HepG2 (cell line): Measurements from ENCODE around the gene ABHD10. TPM values are rescaled to one million over a fixed set of nuclear protein-coding genes. Genes with fewer than 3 reads are reported as not detected.

Source experiments
- ATAC-seq: fragments of 200-7000 bp; cut with Tn5 transposase; 3 replicates; pipeline ENCODE4 v1.9.1; 2020; ENCODE audit warnings: mild to moderate bottlenecking, moderate library complexity
- BruUV-seq: library from RNA; stranded (reverse); fragments of 400-500 nt; replicated peaks from 2 replicates; lab custom pipeline; 2021; lab: Mats Ljungman, UMichigan
- CTCF ChIA-PET: fragments of 300-600 bp; formaldehyde crosslinking; extraction: SDS; loops from one replicate; lab custom pipeline; 2021; ENCODE audit warnings: low total read pairs, inconsistent platforms, low intra/inter-chr PET ratio; lab: Yijun Ruan, JAX
- POLR2A ChIA-PET: fragments of 350-600 bp; sonication (Branson Sonifier 250); formaldehyde crosslinking; loops from one replicate; lab custom pipeline; 2020; ENCODE audit warnings: antibody characterized with exemption, inconsistent platforms; lab: Yijun Ruan, JAX
- DNase-seq: peaks from one replicate; pipeline ENCODE4 v3.0.0-alpha.2; 2015; ENCODE audit warnings: low spot score
- FAIRE-seq: peaks from 3 replicates; lab custom pipeline; 2011; peaks lifted over from hg19 to GRCh38; lab: Jason Lieb, UNC
- H2AFZ ChIP-seq: one replicate; pipeline ENCODE4 v1.6.1; 2011; ENCODE audit warnings: low read length, inconsistent platforms
- H3K27ac ChIP-seq: fragments of 300-600 bp; 3 replicates; pipeline ENCODE4 v1.8.0; 2011; ENCODE audit warnings: mixed run types, mild to moderate bottlenecking, mixed read lengths, low read length, inconsistent platforms; ENCODE audit not compliant: insufficient read depth; ENCODE audit errors: extremely low read length
- H3K27me3 ChIP-seq, 2 experiments: fragments of 200-600 bp in 1 of 2; 2 replicates in 1 of 2; 3 replicates in 1 of 2; pipeline versions ENCODE4 v1.6.0 to v1.8.0; 2011; ENCODE audit warnings: low read length in 2 of 2, mild to moderate bottlenecking in 2 of 2, moderate library complexity in 2 of 2, inconsistent platforms in 1 of 2; ENCODE audit not compliant: insufficient read depth in 2 of 2, control insufficient read depth in 1 of 2
- H3K36me3 ChIP-seq, 2 experiments: fragments of 200-600 bp in 1 of 2; replicated peaks in 1 of 2; 2 replicates in 1 of 2; 3 replicates in 1 of 2; pipeline versions ENCODE4 v1.5.1 to v1.8.0; 2011; ENCODE audit warnings: low read length in 2 of 2, inconsistent platforms in 1 of 2; ENCODE audit not compliant: insufficient read depth in 2 of 2, control insufficient read depth in 1 of 2
- H3K4me1 ChIP-seq: 2 replicates; pipeline ENCODE4 v1.5.1; 2012; ENCODE audit warnings: low read length, inconsistent platforms; ENCODE audit not compliant: insufficient read depth
- H3K4me2 ChIP-seq: 2 replicates; pipeline ENCODE4 v1.6.0; 2011; ENCODE audit warnings: low read depth, low read length, inconsistent platforms
- H3K4me3 ChIP-seq, 3 experiments: fragments of 200-600 bp in 1 of 3; sonication (generic), shearing (Covaris generic) in 1 of 3; replicated peaks in 1 of 3; 2 replicates each; pipeline ENCODE4 v1.5.1; 2011 to 2016; ENCODE audit warnings: low read length in 3 of 3, inconsistent platforms in 2 of 3, low read depth in 2 of 3, mild to moderate bottlenecking in 2 of 3, control low read depth in 1 of 3, mixed read lengths in 1 of 3; ENCODE audit not compliant: insufficient read depth in 1 of 3
- H3K79me2 ChIP-seq: one replicate; pipeline ENCODE4 v1.6.1; 2011; ENCODE audit warnings: low read length, inconsistent platforms; ENCODE audit not compliant: insufficient read depth
- H3K9ac ChIP-seq: 2 replicates; pipeline ENCODE4 v1.6.0; 2011; ENCODE audit warnings: mild to moderate bottlenecking, low read depth, low read length, inconsistent platforms; ENCODE audit not compliant: insufficient read depth
- H3K9me3 ChIP-seq: 2 replicates; pipeline ENCODE4 v1.5.1; 2012; ENCODE audit warnings: mild to moderate bottlenecking, low read length
- H4K20me1 ChIP-seq: 2 replicates; pipeline ENCODE4 v1.6.0; 2011; ENCODE audit warnings: inconsistent platforms, mild to moderate bottlenecking, low read length, moderate library complexity; ENCODE audit not compliant: insufficient read depth
- HOMEZ ChIP-seq: IDR thresholded peaks from 2 replicates; pipeline ENCODE4 v1.6.1; 2016; ENCODE audit warnings: low read depth
- PITX1 ChIP-seq: sonication (generic); formaldehyde crosslinking; IDR thresholded peaks from 2 replicates; pipeline ENCODE4 v1.5.1; 2020; ENCODE audit warnings: mild to moderate bottlenecking, missing genetic modification reagents
- ZBTB26 ChIP-seq: IDR thresholded peaks from 2 replicates; pipeline ENCODE4 v1.6.1; 2016; ENCODE audit warnings: missing compliant biosample characterization, missing genetic modification reagents, borderline replicate concordance
- ZNF704 ChIP-seq: sonication (generic); formaldehyde crosslinking; IDR thresholded peaks from 2 replicates; pipeline ENCODE4 v1.8.1; 2023; ENCODE audit warnings: mild to moderate bottlenecking, inconsistent platforms, moderate library complexity, missing genetic modification reagents, borderline replicate concordance
- WGBS: methylation state at CpG from one replicate; pipeline ENCODE4 v1.1.6; 2017; ENCODE audit warnings: low lambda C conversion rate; 5-methylcytosine and 5-hydroxymethylcytosine counted together
- in situ Hi-C: cut with HindIII; loops from 2 replicates; pipeline ENCODE4 v1.10.0; 2017; ENCODE audit warnings: low pct_unique_long_range_greater_than_20kb; ENCODE audit not compliant: extremely low pct_ligation_motif_present
- intact Hi-C: fragments of 100-400 bp; cut with micrococcal nuclease; formaldehyde crosslinking; loops from one replicate; pipeline ENCODE4 v1.10.0; 2022; ENCODE audit not compliant: unreplicated experiment
- polyA plus RNA-seq, 8 experiments: library from polyadenylated mRNA; depleted of rRNA in 3 of 8; stranded (reverse) in 7 of 8; unstranded in 1 of 8; fragments of >200 nt; fragmentation: Illumina TruSeq in 4 of 8; extraction: Trizol in 4 of 8; gene quantifications; 2 replicates each; pipeline versions ENCODE4 v1.2.1 to v1.2.3, GENCODE V29; 2011 to 2016; ENCODE audit warnings: low read depth in 4 of 8, missing spikeins in 1 of 8, mixed read lengths in 1 of 8; ENCODE audit not compliant: insufficient read depth in 1 of 8
- total RNA-seq, 5 experiments: library from RNA; depleted of rRNA; stranded (reverse); fragments of >200 nt; fragmentation: Illumina TruSeq; extraction: Trizol; gene quantifications; 2 replicates each; pipeline ENCODE4 v1.2.3, GENCODE V29; 2016; ENCODE audit warnings: low read depth in 1 of 5

The ABHD10 gene
- total and polyA plus RNA-seq, 2 of the 13 experiments (the other 11 are each of a cell fraction or from before 2014, with no cell fraction given): 22.8 to 50.2 TPM

GRCh38 chr3:111970376-111970775 is 8.4 kb upstream of the ABHD10 start:
- in situ Hi-C loops (loop anchor here (5.0 kb wide), 1 partner anchor 253 kb away; no protein-coding TSS in a partner anchor), intact Hi-C loops (no loop called here)
- H3K79me2 ChIP-seq: no peaks in the 10 kb centered on the region
- TF ChIP-seq PITX1 (CRISPR knock-in tag) (no peak), ZNF704 (CRISPR knock-in tag) (no peak), ZBTB26 (CRISPR knock-in tag) (no peak), HOMEZ (CRISPR knock-in tag) (no peak)
- FAIRE-seq (no peak), DNase-seq (no peak), ATAC-seq (no peak)
- POLR2A ChIA-PET: no interaction called here
- H3K4me3 ChIP-seq: no peak overlapping the region
- H3K9ac ChIP-seq: no peak overlapping the region
- no peak overlapping the region for H3K27ac ChIP-seq
- H3K36me3 ChIP-seq: peaks cover 4% of the 10 kb centered on the region in 2 experiments; a peak in 3 of 5 replicates
- no peaks in the 10 kb centered on the region for H3K27me3 ChIP-seq
- CTCF ChIA-PET: interaction anchor here (6.1 kb wide), 1 partner anchor 252 kb away, joined by 79 read pairs; no protein-coding TSS in a partner anchor
- 98% methylated on average over 3 of the region's 3 CpGs for WGBS
- no peaks in the 10 kb centered on the region for H3K9me3 ChIP-seq
- no peak overlapping the region for H3K4me2 ChIP-seq
- no TSS peak for BruUV-seq
- no peak overlapping the region for H2AFZ ChIP-seq
- H4K20me1 ChIP-seq: no peaks in the 10 kb centered on the region
- H3K4me1 ChIP-seq: peaks cover 10% of the 10 kb centered on the region
